IMR-90 (cell line): Measurements from ENCODE around the gene MBL2. TPM values are rescaled to one million over a fixed set of nuclear protein-coding genes. Genes with fewer than 3 reads are reported as not detected.

ENCODE experiments used
- ATAC-seq: fragments of 200-7000 bp; cut with Tn5 transposase; 2 replicates; pipeline ENCODE4 v1.9.1; 2020; ENCODE audit warnings: low read depth, mild to moderate bottlenecking, moderate library complexity
- BruUV-seq: library from RNA; stranded (reverse); fragments of 400-500 nt; replicated peaks from 2 replicates; lab custom pipeline; 2021; lab: Mats Ljungman, UMichigan
- CTCF ChIA-PET: fragments of 300-600 bp; formaldehyde crosslinking; extraction: SDS; loops from one replicate; lab custom pipeline; 2021; ENCODE audit warnings: antibody characterized with exemption; lab: Yijun Ruan, JAX
- POLR2A ChIA-PET: fragments of 300-600 bp; sonication (Branson Sonifier 250); formaldehyde crosslinking; loops from one replicate; lab custom pipeline; 2022; ENCODE audit warnings: antibody characterized with exemption; ENCODE audit not compliant: unreplicated experiment; lab: Charles Lee
- DNase-seq: peaks from one replicate; pipeline ENCODE4 v3.0.0; 2013
- H2AFZ ChIP-seq: replicated peaks from 2 replicates; pipeline ENCODE3; 2013; ENCODE audit warnings: low read length, mild to moderate bottlenecking; ENCODE audit not compliant: poor library complexity
- H2AK5ac ChIP-seq: 2 replicates; pipeline ENCODE4 v1.6.1; 2013; ENCODE audit warnings: low read depth, low read length, inconsistent platforms
- H2AK9ac ChIP-seq: replicated peaks from 2 replicates; pipeline ENCODE3; 2013; ENCODE audit warnings: mild to moderate bottlenecking, low read depth, low read length, moderate library complexity; ENCODE audit not compliant: poor library complexity
- H2BK120ac ChIP-seq: 2 replicates; pipeline ENCODE4 v1.6.1; 2013; ENCODE audit warnings: low read depth, low read length, inconsistent platforms
- H2BK15ac ChIP-seq: 3 replicates; pipeline ENCODE4 v1.6.1; 2013; ENCODE audit warnings: low read depth, low read length, inconsistent platforms
- H2BK20ac ChIP-seq: 2 replicates; pipeline ENCODE4 v1.6.1; 2013; ENCODE audit warnings: low read depth, mild to moderate bottlenecking, inconsistent platforms, low read length, moderate library complexity
- H2BK5ac ChIP-seq: 2 replicates; pipeline ENCODE4 v1.6.1; 2013; ENCODE audit warnings: mild to moderate bottlenecking, low read depth, low read length, inconsistent platforms; ENCODE audit not compliant: poor library complexity, severe bottlenecking
- H3K14ac ChIP-seq: replicated peaks from 2 replicates; pipeline ENCODE4 v1.6.1; 2013; ENCODE audit warnings: low read depth, low read length, inconsistent platforms
- H3K18ac ChIP-seq: 2 replicates; pipeline ENCODE4 v1.6.1; 2013; ENCODE audit warnings: low read depth, low read length, control low read depth
- H3K23ac ChIP-seq: 2 replicates; pipeline ENCODE4 v1.6.1; 2013; ENCODE audit warnings: low read depth, low read length, inconsistent platforms
- H3K27ac ChIP-seq: 2 replicates; pipeline ENCODE4 v1.5.1; 2013; ENCODE audit warnings: mild to moderate bottlenecking, control low read depth, low read length; ENCODE audit not compliant: insufficient read depth
- H3K27me3 ChIP-seq: 2 replicates; pipeline ENCODE4 v1.6.1; 2013; ENCODE audit warnings: low read length; ENCODE audit not compliant: control insufficient read depth, insufficient read depth
- H3K36me3 ChIP-seq: 2 replicates; pipeline ENCODE4 v1.6.1; 2013; ENCODE audit warnings: low read length, mixed read lengths; ENCODE audit not compliant: control insufficient read depth, insufficient read depth
- H3K4ac ChIP-seq: 2 replicates; pipeline ENCODE4 v1.6.1; 2013; ENCODE audit warnings: low read depth, low read length, inconsistent platforms
- H3K4me1 ChIP-seq: 2 replicates; pipeline ENCODE4 v1.6.1; 2013; ENCODE audit warnings: low read length, mixed read lengths; ENCODE audit not compliant: control insufficient read depth, insufficient read depth
- H3K4me2 ChIP-seq: 2 replicates; pipeline ENCODE4 v1.6.1; 2013; ENCODE audit warnings: low read depth, mild to moderate bottlenecking, control low read depth, low read length, moderate library complexity
- H3K4me3 ChIP-seq: 2 replicates; pipeline ENCODE4 v1.5.1; 2013; ENCODE audit warnings: low read depth, mild to moderate bottlenecking, control low read depth, low read length, moderate library complexity; ENCODE audit not compliant: insufficient read depth
- H3K56ac ChIP-seq: 2 replicates; pipeline ENCODE4 v1.6.1; 2013; ENCODE audit warnings: low read length, inconsistent platforms; ENCODE audit not compliant: insufficient read depth; ENCODE audit errors: extremely low read depth
- H3K79me1 ChIP-seq, 2 experiments: 2 replicates each; pipeline ENCODE4 v1.6.1; 2013; ENCODE audit warnings: low read length in 2 of 2, inconsistent platforms in 1 of 2, low read depth in 1 of 2
- H3K9ac ChIP-seq: 2 replicates; pipeline ENCODE4 v1.6.1; 2013; ENCODE audit warnings: low read depth, low read length, control low read depth
- H3K9me1 ChIP-seq: 2 replicates; pipeline ENCODE4 v1.6.1; 2013; ENCODE audit warnings: low read length, inconsistent platforms; ENCODE audit not compliant: insufficient read depth
- H3K9me3 ChIP-seq: 2 replicates; pipeline ENCODE4 v1.6.1; 2013; ENCODE audit warnings: low read length; ENCODE audit not compliant: control insufficient read depth, insufficient read depth
- H4K20me1 ChIP-seq: 2 replicates; pipeline ENCODE4 v1.6.1; 2013; ENCODE audit warnings: low read length, inconsistent platforms; ENCODE audit not compliant: insufficient read depth
- H4K5ac ChIP-seq: 2 replicates; pipeline ENCODE4 v1.6.1; 2013; ENCODE audit warnings: mild to moderate bottlenecking, low read depth, low read length, control low read depth
- H4K8ac ChIP-seq, 2 experiments: 2 replicates each; pipeline ENCODE4 v1.6.1; 2013; ENCODE audit warnings: low read depth in 2 of 2, low read length in 2 of 2, control low read depth in 1 of 2, inconsistent platforms in 1 of 2
- H4K91ac ChIP-seq: 2 replicates; pipeline ENCODE4 v1.6.1; 2013; ENCODE audit warnings: low read depth, low read length, inconsistent platforms; ENCODE audit not compliant: insufficient read depth
- BHLHE40 ChIP-seq: fragments of 150-350 bp; IDR thresholded peaks from 2 replicates; pipeline ENCODE4 v1.6.1; 2016; ENCODE audit warnings: mild to moderate bottlenecking, low read depth, low read length
- CEBPB ChIP-seq: IDR thresholded peaks from 2 replicates; pipeline ENCODE4 v1.6.1; 2012; ENCODE audit warnings: low read depth, low read length, improper control_type of control experiment
- CHD1 ChIP-seq: IDR thresholded peaks from 2 replicates; pipeline ENCODE4 v1.6.1; 2012; ENCODE audit warnings: low read depth, low read length, improper control_type of control experiment
- FOS ChIP-seq: fragments of 150-350 bp; IDR thresholded peaks from 2 replicates; pipeline ENCODE4 v1.6.1; 2016; ENCODE audit warnings: low read depth, low read length
- MAFK ChIP-seq: IDR thresholded peaks from 2 replicates; pipeline ENCODE4 v1.6.1; 2012; ENCODE audit warnings: low read depth, low read length, improper control_type of control experiment
- MAZ ChIP-seq: IDR thresholded peaks from 2 replicates; pipeline ENCODE4 v1.6.1; 2012; ENCODE audit warnings: low read depth, mild to moderate bottlenecking, low read length, improper control_type of control experiment, moderate library complexity, borderline replicate concordance
- MXI1 ChIP-seq: IDR thresholded peaks from 2 replicates; pipeline ENCODE4 v1.6.1; 2012; ENCODE audit warnings: low read depth, mild to moderate bottlenecking, low read length, moderate library complexity, borderline replicate concordance
- POLR2A ChIP-seq: IDR thresholded peaks from 2 replicates; pipeline ENCODE4 v1.6.1; 2012; ENCODE audit warnings: mild to moderate bottlenecking, low read depth, low read length
- RAD21 ChIP-seq: IDR thresholded peaks from 2 replicates; pipeline ENCODE4 v1.6.1; 2012; ENCODE audit warnings: low read length, improper control_type of control experiment
- RFX5 ChIP-seq: IDR thresholded peaks from 2 replicates; pipeline ENCODE4 v1.8.0; 2012; ENCODE audit warnings: low read depth, mild to moderate bottlenecking, low read length, moderate library complexity
- SMC3 ChIP-seq: fragments of 150-350 bp; IDR thresholded peaks from 2 replicates; pipeline ENCODE4 v1.6.1; 2016; ENCODE audit warnings: low read depth, mild to moderate bottlenecking, antibody characterized with exemption, low read length, moderate library complexity
- WGBS, 2 experiments: methylation state at CpG; one replicate each; pipeline versions ENCODE4 v1.1.5 to v1.1.7; 2013; ENCODE audit warnings: missing lambda C conversion rate in 2 of 2; ENCODE audit not compliant: insufficient read length in 1 of 2; ENCODE audit errors: extremely low coverage in 2 of 2; 5-methylcytosine and 5-hydroxymethylcytosine counted together
- dilution Hi-C: fragments of 300-500 bp; cut with HindIII; formaldehyde crosslinking; loops from one replicate; pipeline ENCODE4 v1.14.3; 2018; ENCODE audit warnings: low sequenced_read_pairs; ENCODE audit not compliant: unreplicated experiment
- in situ Hi-C: fragments of 300-500 bp; cut with MboI; formaldehyde crosslinking; loops from 3 replicates; pipeline ENCODE4 v1.14.3; 2019; ENCODE audit warnings: low sequenced_read_pairs, inconsistent platforms, mixed read lengths
- intact Hi-C: fragments of 100-400 bp; cut with micrococcal nuclease; formaldehyde crosslinking; loops from 2 replicates; pipeline ENCODE4 v1.10.0; 2022
- polyA plus RNA-seq, 3 experiments: library from polyadenylated mRNA; depleted of rRNA; stranded (reverse); fragments of >200 nt; gene quantifications; 2 replicates each; pipeline ENCODE4 v1.2.3, GENCODE V29; 2012; ENCODE audit warnings: low replicate concordance in 1 of 3
- total RNA-seq: library from RNA; depleted of rRNA; stranded (reverse); fragments of >200 nt; gene quantifications from 2 replicates; pipeline ENCODE4 v1.2.3, GENCODE V29; 2012
- TF ChIP-seq, protein P1 (sequence below): fragments of 150-350 bp; IDR thresholded peaks from 2 replicates; pipeline ENCODE4 v1.6.1; 2016; ENCODE audit warnings: low read depth, mild to moderate bottlenecking, low read length, moderate library complexity, borderline replicate concordance
- TF ChIP-seq, protein P2 (sequence below): conservative IDR thresholded peaks from 2 replicates; pipeline ENCODE4 v1.5.1; 2012; ENCODE audit warnings: mild to moderate bottlenecking, low read depth, low read length, improper control_type of control experiment
- TF ChIP-seq, protein P3 (sequence below): fragments of 150-350 bp; IDR thresholded peaks from 2 replicates; pipeline ENCODE4 v1.6.1; 2017; ENCODE audit warnings: mild to moderate bottlenecking, antibody characterized with exemption, low read length, low read depth

MBL2 gene
- total and polyA plus RNA-seq, 2 of the 4 experiments (the other 2 are of a cell fraction): not detected

DNA sequence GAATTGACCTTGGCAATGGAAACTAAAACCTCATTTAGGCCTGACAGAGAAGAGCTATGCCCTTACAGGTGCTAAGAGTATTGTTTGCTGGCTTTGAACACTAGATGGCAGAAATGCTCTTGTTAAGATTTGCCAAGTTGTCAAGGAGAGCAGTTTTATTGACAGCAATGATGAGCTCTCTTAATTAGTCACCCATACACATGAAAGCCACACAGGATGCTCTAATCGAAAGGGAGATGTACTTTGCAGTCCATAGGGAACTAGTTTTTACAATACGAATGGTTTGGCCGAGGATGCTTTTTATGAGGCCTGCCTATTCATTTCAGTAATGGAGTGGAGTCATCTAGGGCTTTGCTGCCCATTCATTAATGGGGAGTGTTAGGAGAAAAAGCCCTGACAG, 45.4 kb upstream of the MBL2 start:
- H3K56ac ChIP-seq: no peak overlapping the region
- H4K91ac ChIP-seq: no peak overlapping the region
- no CpG with 5 or more reads among the region's 3 CpGs for WGBS, 2 experiments
- no peak overlapping the region for H2BK120ac ChIP-seq
- CTCF ChIA-PET: interaction anchor here (0.6 to 1.3 kb wide), 4 partner anchors 10 to 133 kb away, joined by 3 to 9 read pairs (median 4); no protein-coding TSS in a partner anchor
- no peak overlapping the region for H3K14ac ChIP-seq
- H3K27me3 ChIP-seq: no peaks in the 10 kb centered on the region
- DNase-seq: peak; percentile 59
- no peak overlapping the region for H2AK5ac ChIP-seq
- H4K8ac ChIP-seq: no peak overlapping the region
- H3K9me3 ChIP-seq: no peaks in the 10 kb centered on the region
- H2BK5ac ChIP-seq: no peak overlapping the region
- no peak overlapping the region for H2AFZ ChIP-seq
- dilution Hi-C loops: no loop called here
- no peaks in the 10 kb centered on the region for H3K36me3 ChIP-seq
- ATAC-seq: peak; percentile 73
- H3K9ac ChIP-seq: no peak overlapping the region
- POLR2A ChIA-PET: no interaction called here
- H4K5ac ChIP-seq: no peak overlapping the region
- intact Hi-C loops: loop anchor here (1.0 to 10.0 kb wide), 3 partner anchors 66 to 784 kb away; no protein-coding TSS in a partner anchor
- no peak overlapping the region for H2AK9ac ChIP-seq
- no peak overlapping the region for H3K4me3 ChIP-seq
- H3K4ac ChIP-seq: no peak overlapping the region
- no peaks in the 10 kb centered on the region for H3K79me1 ChIP-seq
- in situ Hi-C loops: no loop called here
- no peaks in the 10 kb centered on the region for H4K20me1 ChIP-seq
- no peaks in the 10 kb centered on the region for H3K9me1 ChIP-seq
- no peak overlapping the region for H3K4me2 ChIP-seq
- no peak overlapping the region for H3K23ac ChIP-seq
- H3K4me1 ChIP-seq: no peaks in the 10 kb centered on the region
- H3K27ac ChIP-seq: no peak overlapping the region
- H2BK15ac ChIP-seq: no peak overlapping the region
- TF ChIP-seq, protein P1, sequence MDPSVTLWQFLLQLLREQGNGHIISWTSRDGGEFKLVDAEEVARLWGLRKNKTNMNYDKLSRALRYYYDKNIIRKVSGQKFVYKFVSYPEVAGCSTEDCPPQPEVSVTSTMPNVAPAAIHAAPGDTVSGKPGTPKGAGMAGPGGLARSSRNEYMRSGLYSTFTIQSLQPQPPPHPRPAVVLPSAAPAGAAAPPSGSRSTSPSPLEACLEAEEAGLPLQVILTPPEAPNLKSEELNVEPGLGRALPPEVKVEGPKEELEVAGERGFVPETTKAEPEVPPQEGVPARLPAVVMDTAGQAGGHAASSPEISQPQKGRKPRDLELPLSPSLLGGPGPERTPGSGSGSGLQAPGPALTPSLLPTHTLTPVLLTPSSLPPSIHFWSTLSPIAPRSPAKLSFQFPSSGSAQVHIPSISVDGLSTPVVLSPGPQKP: no peak
- no peak for TF ChIP-seq FOS
- TF ChIP-seq CHD1: no peak
- TF ChIP-seq CEBPB: no peak
- no peak for TF ChIP-seq MAFK
- TF ChIP-seq SMC3: peak; percentile 42; the same call in 1 of the 2 replicates
- TF ChIP-seq MAZ: no peak
- no peak for TF ChIP-seq RFX5
- no peak for TF ChIP-seq MXI1
- no peak for TF ChIP-seq POLR2A
- peak; percentile 67 for TF ChIP-seq RAD21
- TF ChIP-seq BHLHE40: no peak
- TF ChIP-seq, protein P2, sequence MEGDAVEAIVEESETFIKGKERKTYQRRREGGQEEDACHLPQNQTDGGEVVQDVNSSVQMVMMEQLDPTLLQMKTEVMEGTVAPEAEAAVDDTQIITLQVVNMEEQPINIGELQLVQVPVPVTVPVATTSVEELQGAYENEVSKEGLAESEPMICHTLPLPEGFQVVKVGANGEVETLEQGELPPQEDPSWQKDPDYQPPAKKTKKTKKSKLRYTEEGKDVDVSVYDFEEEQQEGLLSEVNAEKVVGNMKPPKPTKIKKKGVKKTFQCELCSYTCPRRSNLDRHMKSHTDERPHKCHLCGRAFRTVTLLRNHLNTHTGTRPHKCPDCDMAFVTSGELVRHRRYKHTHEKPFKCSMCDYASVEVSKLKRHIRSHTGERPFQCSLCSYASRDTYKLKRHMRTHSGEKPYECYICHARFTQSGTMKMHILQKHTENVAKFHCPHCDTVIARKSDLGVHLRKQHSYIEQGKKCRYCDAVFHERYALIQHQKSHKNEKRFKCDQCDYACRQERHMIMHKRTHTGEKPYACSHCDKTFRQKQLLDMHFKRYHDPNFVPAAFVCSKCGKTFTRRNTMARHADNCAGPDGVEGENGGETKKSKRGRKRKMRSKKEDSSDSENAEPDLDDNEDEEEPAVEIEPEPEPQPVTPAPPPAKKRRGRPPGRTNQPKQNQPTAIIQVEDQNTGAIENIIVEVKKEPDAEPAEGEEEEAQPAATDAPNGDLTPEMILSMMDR: peak; percentile 54
- TF ChIP-seq, protein P3, sequence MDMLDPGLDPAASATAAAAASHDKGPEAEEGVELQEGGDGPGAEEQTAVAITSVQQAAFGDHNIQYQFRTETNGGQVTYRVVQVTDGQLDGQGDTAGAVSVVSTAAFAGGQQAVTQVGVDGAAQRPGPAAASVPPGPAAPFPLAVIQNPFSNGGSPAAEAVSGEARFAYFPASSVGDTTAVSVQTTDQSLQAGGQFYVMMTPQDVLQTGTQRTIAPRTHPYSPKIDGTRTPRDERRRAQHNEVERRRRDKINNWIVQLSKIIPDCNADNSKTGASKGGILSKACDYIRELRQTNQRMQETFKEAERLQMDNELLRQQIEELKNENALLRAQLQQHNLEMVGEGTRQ: no peak
- no peak overlapping the region for H2BK20ac ChIP-seq
- no TSS peak for BruUV-seq
- no peak overlapping the region for H3K18ac ChIP-seq
